Loucy (cell line): ENCODE results near the gene FABP1.

ENCODE experiments used
- H2AFZ ChIP-seq: fragments of 200-600 bp; sonication (generic); 2 replicates; pipeline ENCODE4 v1.6.0; 2016; ENCODE audit warnings: antibody characterized with exemption, mild to moderate bottlenecking, low read length, moderate library complexity
- H3F3A ChIP-seq: fragments of 200-600 bp; 2 replicates; pipeline ENCODE4 v1.6.0; 2016; ENCODE audit warnings: antibody characterized with exemption, low read depth, mild to moderate bottlenecking
- H3K27me3 ChIP-seq: fragments of 200-600 bp; sonication (generic); 2 replicates; pipeline ENCODE4 v1.6.1; 2014; ENCODE audit warnings: low read length, mild to moderate bottlenecking; ENCODE audit not compliant: insufficient read depth, poor library complexity, severe bottlenecking
- H3K36me3 ChIP-seq: fragments of 200-600 bp; sonication (generic); 2 replicates; pipeline ENCODE4 v1.6.1; 2016; ENCODE audit warnings: low read length; ENCODE audit not compliant: insufficient read depth
- H3K4me1 ChIP-seq: fragments of 200-600 bp; sonication (generic); 2 replicates; pipeline ENCODE4 v1.5.1; 2014; ENCODE audit warnings: low read length, mild to moderate bottlenecking; ENCODE audit not compliant: insufficient read depth, poor library complexity, severe bottlenecking
- H3K4me2 ChIP-seq: fragments of 200-600 bp; sonication (generic); 2 replicates; pipeline ENCODE4 v1.6.0; 2014; ENCODE audit warnings: antibody characterized with exemption, low read length, low read depth, mild to moderate bottlenecking; ENCODE audit not compliant: poor library complexity, severe bottlenecking
- H3K4me3 ChIP-seq: fragments of 200-600 bp; sonication (generic); 2 replicates; pipeline ENCODE4 v1.5.1; 2014; ENCODE audit warnings: low read length, mild to moderate bottlenecking, mixed read lengths; ENCODE audit not compliant: poor library complexity, severe bottlenecking
- H3K79me2 ChIP-seq: fragments of 200-600 bp; sonication (generic); 2 replicates; pipeline ENCODE4 v1.6.1; 2014; ENCODE audit warnings: low read length; ENCODE audit not compliant: insufficient read depth
- H3K9ac ChIP-seq: fragments of 200-600 bp; sonication (generic); 2 replicates; pipeline ENCODE4 v1.6.0; 2014; ENCODE audit warnings: mild to moderate bottlenecking, low read depth, low read length, moderate library complexity; ENCODE audit not compliant: poor library complexity, severe bottlenecking
- H3K9me2 ChIP-seq: fragments of 200-600 bp; sonication (generic); replicated peaks from 2 replicates; pipeline ENCODE4 v1.6.1; 2016; ENCODE audit warnings: low read depth, low read length, mixed read lengths
- H3K9me3 ChIP-seq: fragments of 200-600 bp; sonication (generic); 2 replicates; pipeline ENCODE4 v1.6.1; 2014; ENCODE audit warnings: mild to moderate bottlenecking, antibody characterized with exemption, low read length, low read depth; ENCODE audit not compliant: insufficient read depth
- H4K20me1 ChIP-seq: fragments of 200-600 bp; sonication (generic); 2 replicates; pipeline ENCODE4 v1.6.0; 2014; ENCODE audit warnings: antibody characterized with exemption, low read length, mild to moderate bottlenecking; ENCODE audit not compliant: insufficient read depth, poor library complexity, severe bottlenecking
- EZH2phosphoT487 ChIP-seq: fragments of 200-600 bp; IDR thresholded peaks from 2 replicates; pipeline ENCODE4 v1.6.1; 2018; ENCODE audit warnings: antibody characterized with exemption, mild to moderate bottlenecking, moderate library complexity, borderline replicate concordance
- TF ChIP-seq, protein P1 (sequence below): fragments of 200-600 bp; sonication (generic); conservative IDR thresholded peaks from 2 replicates; pipeline ENCODE4 v1.5.1; 2014; ENCODE audit warnings: mild to moderate bottlenecking, antibody characterized with exemption, low read length

FABP1 gene

DNA sequence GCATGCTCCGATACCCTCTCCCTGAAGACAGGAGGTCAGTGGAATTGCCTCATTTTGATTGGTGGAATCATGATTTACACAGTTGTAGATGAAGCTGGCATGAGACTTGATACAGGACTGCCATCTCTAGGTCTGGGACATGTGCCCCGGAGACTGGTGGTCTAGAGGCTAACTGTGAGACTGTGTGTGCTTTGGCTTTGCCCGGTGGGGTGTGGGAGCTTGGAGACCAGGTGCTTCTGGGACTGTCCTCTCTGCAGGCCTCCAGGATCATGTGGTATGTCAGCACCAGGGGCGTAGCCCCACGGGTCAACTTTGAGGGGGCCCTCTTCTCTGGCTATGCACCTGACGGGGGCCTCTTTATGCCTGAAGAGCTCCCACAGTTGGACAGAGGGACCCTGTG lies 45.0 kb upstream of the FABP1 start:
- Histone ChIP-seq H2AFZ (no peak overlapping the region), H3F3A (no peaks in the 10 kb centered on the region), H3K4me3 (no peak overlapping the region), H3K4me2 (no peak overlapping the region), H4K20me1 (no peaks in the 10 kb centered on the region), H3K9me3 (no peaks in the 10 kb centered on the region), H3K27me3 (no peaks in the 10 kb centered on the region), H3K9me2 (no peaks in the 10 kb centered on the region), H3K9ac (no peak overlapping the region), H3K36me3 (no peaks in the 10 kb centered on the region), H3K79me2 (no peaks in the 10 kb centered on the region), H3K4me1 (no peaks in the 10 kb centered on the region)
- TF ChIP-seq, protein P1, sequence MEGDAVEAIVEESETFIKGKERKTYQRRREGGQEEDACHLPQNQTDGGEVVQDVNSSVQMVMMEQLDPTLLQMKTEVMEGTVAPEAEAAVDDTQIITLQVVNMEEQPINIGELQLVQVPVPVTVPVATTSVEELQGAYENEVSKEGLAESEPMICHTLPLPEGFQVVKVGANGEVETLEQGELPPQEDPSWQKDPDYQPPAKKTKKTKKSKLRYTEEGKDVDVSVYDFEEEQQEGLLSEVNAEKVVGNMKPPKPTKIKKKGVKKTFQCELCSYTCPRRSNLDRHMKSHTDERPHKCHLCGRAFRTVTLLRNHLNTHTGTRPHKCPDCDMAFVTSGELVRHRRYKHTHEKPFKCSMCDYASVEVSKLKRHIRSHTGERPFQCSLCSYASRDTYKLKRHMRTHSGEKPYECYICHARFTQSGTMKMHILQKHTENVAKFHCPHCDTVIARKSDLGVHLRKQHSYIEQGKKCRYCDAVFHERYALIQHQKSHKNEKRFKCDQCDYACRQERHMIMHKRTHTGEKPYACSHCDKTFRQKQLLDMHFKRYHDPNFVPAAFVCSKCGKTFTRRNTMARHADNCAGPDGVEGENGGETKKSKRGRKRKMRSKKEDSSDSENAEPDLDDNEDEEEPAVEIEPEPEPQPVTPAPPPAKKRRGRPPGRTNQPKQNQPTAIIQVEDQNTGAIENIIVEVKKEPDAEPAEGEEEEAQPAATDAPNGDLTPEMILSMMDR, result no peak
- TF ChIP-seq EZH2phosphoT487, result no peak

DNA sequence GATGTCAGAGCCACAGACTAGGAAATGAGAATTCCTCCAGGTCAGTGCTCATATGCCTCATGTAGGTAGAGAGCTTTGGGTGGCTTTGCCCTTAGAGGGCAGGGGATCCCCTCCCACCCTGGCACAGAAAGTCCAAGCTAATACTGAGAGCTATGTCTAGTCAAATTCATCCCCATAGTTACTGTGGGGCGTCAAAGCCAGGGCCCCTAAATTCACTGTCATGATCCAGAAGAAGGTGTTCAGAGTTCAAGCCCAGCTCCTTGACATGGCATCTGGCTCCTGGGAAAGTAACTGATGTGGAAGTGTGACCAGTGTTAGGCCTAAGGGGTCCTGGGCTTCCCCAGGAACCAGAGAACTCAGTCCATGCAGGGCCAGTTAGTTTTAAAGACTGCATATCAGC lies 44.1 kb upstream of the FABP1 start:
- Histone ChIP-seq H3K79me2 (no peaks in the 10 kb centered on the region), H3K9me3 (no peaks in the 10 kb centered on the region)
- no peak for TF ChIP-seq EZH2phosphoT487
- TF ChIP-seq, protein P1, result no peak

DNA sequence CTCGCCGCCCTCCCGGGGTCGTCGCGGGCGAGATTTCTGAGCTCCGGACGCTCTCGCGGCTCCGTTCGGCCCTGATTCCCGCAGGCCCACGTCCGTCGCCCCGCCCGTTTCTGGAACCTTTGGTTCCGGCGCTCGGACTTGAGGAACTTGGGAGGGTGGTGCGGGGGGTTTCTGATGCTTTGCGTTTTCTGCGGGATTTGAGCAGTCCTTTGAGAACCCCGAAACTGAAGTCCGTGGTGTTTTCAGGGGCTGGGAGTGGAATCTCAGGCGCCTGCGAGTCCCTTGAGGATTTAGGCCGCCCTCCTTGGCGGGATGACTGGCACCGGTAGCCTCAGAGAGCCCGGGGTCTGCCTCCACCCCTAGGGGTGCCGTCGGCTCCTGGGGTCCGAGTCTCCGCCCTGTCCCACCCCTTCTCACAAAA lies 42.6 kb upstream of the FABP1 start:
- Histone ChIP-seq H3K4me1 (no peaks in the 10 kb centered on the region), H2AFZ (no peak overlapping the region), H3K9me3 (no peaks in the 10 kb centered on the region), H3K4me2 (no peak overlapping the region), H3K9ac (no peak overlapping the region), H3K27me3 (no peaks in the 10 kb centered on the region), H3K9me2 (no peaks in the 10 kb centered on the region), H4K20me1 (no peaks in the 10 kb centered on the region), H3K79me2 (no peaks in the 10 kb centered on the region), H3F3A (no peaks in the 10 kb centered on the region), H3K36me3 (no peaks in the 10 kb centered on the region), H3K4me3 (no peak overlapping the region)
- TF ChIP-seq, protein P1, result no peak
- no peak for TF ChIP-seq EZH2phosphoT487

More for the DNA sequence above, 44.1 kb upstream of the FABP1 start:
- no peak overlapping the region for H3K9ac ChIP-seq
- no peak overlapping the region for H3K4me2 ChIP-seq
- no peaks in the 10 kb centered on the region for H3K4me1 ChIP-seq
- H3K36me3 ChIP-seq, result no peaks in the 10 kb centered on the region
- no peak overlapping the region for H2AFZ ChIP-seq
- H3K9me2 ChIP-seq, result no peaks in the 10 kb centered on the region
- no peaks in the 10 kb centered on the region for H3K27me3 ChIP-seq
- no peak overlapping the region for H3K4me3 ChIP-seq
- no peaks in the 10 kb centered on the region for H4K20me1 ChIP-seq
- H3F3A ChIP-seq, result no peaks in the 10 kb centered on the region
